WTC11 (cell line): ENCODE measurements around the gene LAMA5.

Experiments used
- ATF2 ChIP-seq: sonication (generic); formaldehyde crosslinking; IDR thresholded peaks from 2 replicates; pipeline ENCODE4 v1.8.1; 2022; ENCODE audit warnings: low read depth, missing genetic modification reagents, borderline replicate concordance
- CDX4 ChIP-seq: fragments of 250-450 bp; sonication (Bioruptor Pico); IDR thresholded peaks from 2 replicates; pipeline ENCODE4 v1.9.0; 2021; ENCODE audit warnings: moderate library complexity, mild to moderate bottlenecking, inconsistent platforms, borderline replicate concordance
- CTCF ChIP-seq: fragments of 200-600 bp; IDR thresholded peaks from 2 replicates; pipeline ENCODE4 v1.8.0; 2022; ENCODE audit warnings: antibody characterized with exemption
- E2F4 ChIP-seq: sonication (generic); formaldehyde crosslinking; IDR thresholded peaks from 2 replicates; pipeline ENCODE4 v1.8.1; 2022; ENCODE audit warnings: low read depth, mild to moderate bottlenecking, moderate library complexity, missing genetic modification reagents, borderline replicate concordance
- ELF4 ChIP-seq: sonication (generic); formaldehyde crosslinking; IDR thresholded peaks from 2 replicates; pipeline ENCODE4 v1.8.1; 2022; ENCODE audit warnings: low read depth, mild to moderate bottlenecking, moderate library complexity, missing genetic modification reagents
- ESRRA ChIP-seq: sonication (generic); formaldehyde crosslinking; IDR thresholded peaks from 2 replicates; pipeline ENCODE4 v1.8.1; 2022; ENCODE audit warnings: mild to moderate bottlenecking, missing genetic modification reagents, borderline replicate concordance
- IRF1 ChIP-seq: sonication (generic); formaldehyde crosslinking; IDR thresholded peaks from 2 replicates; pipeline ENCODE4 v1.8.0; 2023; ENCODE audit warnings: missing genetic modification reagents
- MAX ChIP-seq: sonication (generic); formaldehyde crosslinking; IDR thresholded peaks from 2 replicates; pipeline ENCODE4 v1.8.0; 2022; ENCODE audit warnings: mild to moderate bottlenecking, missing genetic modification reagents
- NFE2L1 ChIP-seq: sonication (generic); formaldehyde crosslinking; IDR thresholded peaks from 2 replicates; pipeline ENCODE4 v1.8.1; 2023; ENCODE audit warnings: missing genetic modification reagents
- NR2C2 ChIP-seq: sonication (generic); formaldehyde crosslinking; IDR thresholded peaks from 2 replicates; pipeline ENCODE4 v1.8.0; 2022; ENCODE audit warnings: mild to moderate bottlenecking, missing genetic modification reagents
- STAT6 ChIP-seq: sonication (generic); formaldehyde crosslinking; conservative IDR thresholded peaks from 2 replicates; pipeline ENCODE4 v1.8.1; 2023; ENCODE audit warnings: mild to moderate bottlenecking, low read depth, missing genetic modification reagents, moderate library complexity
- USF2 ChIP-seq: sonication (generic); formaldehyde crosslinking; IDR thresholded peaks from 2 replicates; pipeline ENCODE4 v1.8.1; 2023; ENCODE audit warnings: mild to moderate bottlenecking, missing genetic modification reagents, moderate library complexity

GRCh38 chr20:62370115-62370806, 3.1 kb upstream of the LAMA5 start:
- TF ChIP-seq CTCF (no peak), STAT6 (CRISPR knock-in tag) (no peak), E2F4 (CRISPR knock-in tag) (no peak), NR2C2 (no peak), ESRRA (no peak), NFE2L1 (CRISPR knock-in tag) (no peak), IRF1 (CRISPR knock-in tag) (no peak), USF2 (CRISPR knock-in tag) (no peak), MAX (no peak; the same call in 1 of the 2 replicates), CDX4 (CRISPR knock-in tag) (no peak), ELF4 (no peak), ATF2 (CRISPR knock-in tag) (no peak)
